AG04449 (cell line): Measurements from ENCODE around the gene TANGO2.

Experiments
- CTCF ChIA-PET: fragments of 350-600 bp; formaldehyde crosslinking; extraction: SDS; loops from one replicate; lab custom pipeline; 2021; ENCODE audit warnings: antibody characterized with exemption; lab: Yijun Ruan, JAX
- POLR2A ChIA-PET: fragments of 400-600, 350-600 bp; formaldehyde crosslinking; extraction: SDS; loops from one replicate; lab custom pipeline; 2020; ENCODE audit warnings: antibody characterized with exemption, inconsistent platforms; lab: Yijun Ruan, JAX
- DNase-seq: peaks from one replicate; pipeline ENCODE4 v3.0.0-alpha.2; 2010; ENCODE audit warnings: low read depth, low spot score
- H3K4me3 ChIP-seq: 2 replicates; pipeline ENCODE4 v1.5.1; 2011; ENCODE audit warnings: low read depth, mild to moderate bottlenecking, control low read depth, low read length
- CTCF ChIP-seq: IDR thresholded peaks from one replicate; pipeline ENCODE4 v1.5.1; 2011; ENCODE audit warnings: mild to moderate bottlenecking, moderate library complexity, low read length, control low read depth, inconsistent platforms; ENCODE audit not compliant: insufficient read depth; ENCODE audit errors: missing control alignments

The TANGO2 gene

DNA sequence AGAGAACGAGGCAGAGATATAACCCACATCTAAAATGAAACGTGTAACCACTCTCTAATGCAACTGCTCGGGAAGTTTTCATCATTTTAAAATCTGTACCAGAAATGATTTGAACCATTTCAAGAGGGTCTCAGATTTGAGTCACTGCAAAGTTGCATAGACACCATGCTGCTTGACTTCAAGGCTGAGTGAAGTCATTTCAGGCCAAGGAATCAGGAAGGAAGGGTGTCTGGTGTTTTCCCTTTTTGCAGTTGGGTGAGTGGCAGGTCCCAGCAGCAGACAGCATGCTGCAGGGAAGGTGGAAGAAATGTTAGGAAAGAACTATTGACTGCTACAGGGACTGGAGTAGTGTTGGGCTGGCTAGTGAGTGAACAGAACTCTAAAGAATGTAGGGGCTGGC is 16.5 kb downstream of the TANGO2 start:
- H3K4me3 ChIP-seq, result no peak overlapping the region
- no peak for DNase-seq
- ChIA-PET POLR2A (no interaction called here), CTCF (no interaction called here)
- TF ChIP-seq CTCF, result no peak

GRCh38 chr22:20038574-20038973 is 17.7 kb downstream of the TANGO2 start:
- H3K4me3 ChIP-seq, result no peak overlapping the region
- DNase-seq, result no peak
- TF ChIP-seq CTCF, result no peak
- POLR2A ChIA-PET, result no interaction called here
- CTCF ChIA-PET, result no interaction called here

- no peak for TF ChIP-seq CTCF
- no peak overlapping the region for H3K4me3 ChIP-seq
- no peak for DNase-seq
- POLR2A ChIA-PET, result no interaction called here
- CTCF ChIA-PET, result no interaction called here
Observed at GRCh38 chr22:20039683-20040325, 18.9 kb downstream of the TANGO2 start.

GRCh38 chr22:20040327-20041200 is 19.7 kb downstream of the TANGO2 start:
- ChIA-PET POLR2A (no interaction called here), CTCF (no interaction called here)
- no peak for TF ChIP-seq CTCF
- DNase-seq, result no peak
- H3K4me3 ChIP-seq, result no peak overlapping the region

DNA sequence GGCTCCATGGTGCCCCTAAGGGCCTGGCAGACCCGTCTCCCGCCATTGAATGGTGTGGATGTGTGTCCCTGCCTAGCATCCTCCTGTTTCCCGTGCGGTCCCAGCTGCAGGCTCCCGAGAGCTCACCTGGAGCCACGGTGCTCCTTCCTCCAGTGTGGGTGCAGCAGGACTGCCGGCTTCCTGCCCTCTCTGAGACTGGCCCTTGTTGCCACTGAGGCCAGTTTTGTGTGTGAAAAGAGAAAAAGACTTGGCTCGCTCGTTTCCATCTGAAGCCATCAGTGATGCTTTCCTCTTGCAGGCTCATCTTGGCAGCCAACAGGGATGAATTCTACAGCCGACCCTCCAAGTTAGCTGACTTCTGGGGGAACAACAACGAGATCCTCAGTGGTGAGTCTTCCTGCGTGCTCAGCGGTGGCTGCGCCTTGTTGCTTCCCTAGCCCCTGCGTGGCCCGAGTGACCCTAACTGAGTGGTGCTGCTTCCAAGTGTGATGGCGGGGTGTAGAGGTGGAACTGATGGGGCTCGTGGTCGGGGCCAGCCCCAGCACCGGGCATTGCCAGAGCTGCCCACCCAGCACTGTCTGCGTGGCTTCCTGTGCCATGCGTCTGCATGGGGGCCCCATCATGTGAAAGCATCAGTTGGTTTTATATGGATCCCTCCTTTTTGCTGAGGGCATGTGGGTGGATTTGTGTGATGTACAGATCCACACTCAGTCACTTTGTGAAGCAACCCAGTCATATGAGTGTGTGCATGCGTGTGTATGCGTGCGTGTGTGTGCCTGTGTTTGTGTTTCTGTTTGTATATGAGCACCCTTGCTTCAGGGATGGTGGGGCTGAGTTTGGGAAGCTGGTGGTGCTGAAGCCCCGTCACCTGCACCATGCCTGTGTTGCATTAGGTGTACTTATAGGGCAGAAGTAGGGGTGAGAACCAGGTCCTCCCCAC is 22.4 kb downstream of the TANGO2 start:
- no peak overlapping the region for H3K4me3 ChIP-seq
- no peak for TF ChIP-seq CTCF
- POLR2A ChIA-PET, result no interaction called here
- CTCF ChIA-PET, result no interaction called here
- DNase-seq, result no peak
